ENCODE data around the gene RAB20.

Gene RAB20

GRCh38 chr13:110557082-110557481 is 4.4 kb downstream of the RAB20 start:
- H3K27me3 ChIP-seq: peaks cover 19% of the 10 kb centered on the region
- TF ChIP-seq, protein P1, sequence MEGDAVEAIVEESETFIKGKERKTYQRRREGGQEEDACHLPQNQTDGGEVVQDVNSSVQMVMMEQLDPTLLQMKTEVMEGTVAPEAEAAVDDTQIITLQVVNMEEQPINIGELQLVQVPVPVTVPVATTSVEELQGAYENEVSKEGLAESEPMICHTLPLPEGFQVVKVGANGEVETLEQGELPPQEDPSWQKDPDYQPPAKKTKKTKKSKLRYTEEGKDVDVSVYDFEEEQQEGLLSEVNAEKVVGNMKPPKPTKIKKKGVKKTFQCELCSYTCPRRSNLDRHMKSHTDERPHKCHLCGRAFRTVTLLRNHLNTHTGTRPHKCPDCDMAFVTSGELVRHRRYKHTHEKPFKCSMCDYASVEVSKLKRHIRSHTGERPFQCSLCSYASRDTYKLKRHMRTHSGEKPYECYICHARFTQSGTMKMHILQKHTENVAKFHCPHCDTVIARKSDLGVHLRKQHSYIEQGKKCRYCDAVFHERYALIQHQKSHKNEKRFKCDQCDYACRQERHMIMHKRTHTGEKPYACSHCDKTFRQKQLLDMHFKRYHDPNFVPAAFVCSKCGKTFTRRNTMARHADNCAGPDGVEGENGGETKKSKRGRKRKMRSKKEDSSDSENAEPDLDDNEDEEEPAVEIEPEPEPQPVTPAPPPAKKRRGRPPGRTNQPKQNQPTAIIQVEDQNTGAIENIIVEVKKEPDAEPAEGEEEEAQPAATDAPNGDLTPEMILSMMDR (IDR thresholded peaks at IDR 0.05): no peak
- no peak overlapping the region for H3K4me3 ChIP-seq (ENCODE audit: low read depth in 1 of 2, low read length in 1 of 2)
- no peaks in the 10 kb centered on the region for H3K9me3 ChIP-seq
- H3K4me1 ChIP-seq (ENCODE audit: control insufficient read depth in 1 of 2, insufficient read depth in 1 of 2, low read depth in 1 of 2, low read length in 1 of 2): peaks cover 26 to 49% of the 10 kb centered on the region in 2 experiments
- H3K27ac ChIP-seq: peak overlapping the region; percentile 81
- H3K36me3 ChIP-seq: no peaks in the 10 kb centered on the region

- H3K27me3 ChIP-seq: peaks cover 16% of the 10 kb centered on the region
- H3K4me1 ChIP-seq (ENCODE audit: control insufficient read depth in 1 of 2, insufficient read depth in 1 of 2, low read depth in 1 of 2, low read length in 1 of 2): peaks cover 25 to 48% of the 10 kb centered on the region in 2 experiments
- H3K27ac ChIP-seq: peak overlapping the region; percentile 81
- H3K9me3 ChIP-seq: no peaks in the 10 kb centered on the region
- no peaks in the 10 kb centered on the region for H3K36me3 ChIP-seq
- TF ChIP-seq, protein P1 (IDR thresholded peaks at IDR 0.05): no peak
- no peak overlapping the region for H3K4me3 ChIP-seq (ENCODE audit: low read depth in 1 of 2, low read length in 1 of 2)
Observed at GRCh38 chr13:110556224-110556606, 5.3 kb downstream of the RAB20 start.

GRCh38 chr13:110555601-110556223 is 5.8 kb downstream of the RAB20 start:
- H3K4me1 ChIP-seq (ENCODE audit: control insufficient read depth in 1 of 2, insufficient read depth in 1 of 2, low read depth in 1 of 2, low read length in 1 of 2): peaks cover 20 to 43% of the 10 kb centered on the region in 2 experiments
- TF ChIP-seq, protein P1 (IDR thresholded peaks at IDR 0.05): no peak
- no peak overlapping the region for H3K4me3 ChIP-seq (ENCODE audit: low read depth in 1 of 2, low read length in 1 of 2)
- H3K27ac ChIP-seq: peak overlapping the region; percentile 81
- H3K9me3 ChIP-seq: no peaks in the 10 kb centered on the region
- peaks cover 11% of the 10 kb centered on the region for H3K27me3 ChIP-seq
- no peaks in the 10 kb centered on the region for H3K36me3 ChIP-seq

GRCh38 chr13:110554946-110555345 is 6.6 kb downstream of the RAB20 start:
- Histone ChIP-seq H3K4me1 (ENCODE audit: control insufficient read depth in 1 of 2, insufficient read depth in 1 of 2, low read depth in 1 of 2, low read length in 1 of 2) (peaks cover 15 to 36% of the 10 kb centered on the region in 2 experiments), H3K36me3 (no peaks in the 10 kb centered on the region), H3K27me3 (peaks cover 3% of the 10 kb centered on the region), H3K4me3 (ENCODE audit: low read depth in 1 of 2, low read length in 1 of 2) (no peak overlapping the region), H3K9me3 (no peaks in the 10 kb centered on the region), H3K27ac (peak overlapping the region; percentile 81)
- TF ChIP-seq, protein P1 (IDR thresholded peaks at IDR 0.05): no peak

DNA sequence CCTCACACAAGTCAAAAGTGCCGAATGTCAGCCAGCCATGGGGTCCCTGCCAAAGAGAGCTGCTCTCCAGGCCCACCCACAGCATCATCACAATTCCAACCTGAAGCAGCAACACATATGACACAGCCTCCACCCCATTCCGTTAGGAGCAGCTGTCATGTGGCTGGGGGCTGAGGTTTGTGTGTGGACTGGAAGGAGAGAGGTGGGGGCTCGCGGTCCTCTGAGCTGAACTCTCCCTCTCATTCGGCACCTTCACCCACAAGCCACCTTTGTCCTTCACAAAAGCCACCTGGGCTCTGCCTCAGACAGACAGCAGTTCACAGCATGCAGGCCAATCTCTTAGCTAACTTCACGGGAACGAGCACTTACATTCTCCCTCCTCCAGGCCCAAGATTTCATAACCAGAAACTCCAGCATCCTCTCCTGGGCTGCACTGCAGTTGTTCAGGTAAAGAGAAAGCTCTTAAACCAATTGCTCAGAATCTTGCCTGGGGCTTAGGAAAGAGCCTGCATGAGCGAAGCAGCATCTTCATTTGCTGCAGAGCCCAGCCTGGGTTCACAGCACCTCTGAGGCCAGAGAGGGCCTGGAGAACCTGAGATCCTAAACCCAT is 7.2 kb downstream of the RAB20 start:
- TF ChIP-seq, protein P1 (IDR thresholded peaks at IDR 0.05): no peak
- Histone ChIP-seq H3K9me3 (no peaks in the 10 kb centered on the region), H3K4me3 (ENCODE audit: low read depth in 1 of 2, low read length in 1 of 2) (no peak overlapping the region), H3K36me3 (no peaks in the 10 kb centered on the region), H3K27me3 (no peaks in the 10 kb centered on the region), H3K27ac (no peak overlapping the region), H3K4me1 (ENCODE audit: control insufficient read depth in 1 of 2, insufficient read depth in 1 of 2, low read depth in 1 of 2, low read length in 1 of 2) (peaks cover 15 to 29% of the 10 kb centered on the region in 2 experiments)

Measured in neutrophil (primary cell).